IMR-90 (cell line): ENCODE measurements around the gene CCND1. TPM values are rescaled to one million over a fixed set of nuclear protein-coding genes. Genes with fewer than 3 reads are reported as not detected.

Experiments used
- ATAC-seq: fragments of 200-7000 bp; cut with Tn5 transposase; 2 replicates; pipeline ENCODE4 v1.9.1; 2020; ENCODE audit warnings: low read depth, mild to moderate bottlenecking, moderate library complexity
- BruUV-seq: library from RNA; stranded (reverse); fragments of 400-500 nt; replicated peaks from 2 replicates; lab custom pipeline; 2021; lab: Mats Ljungman, UMichigan
- CTCF ChIA-PET: fragments of 300-600 bp; formaldehyde crosslinking; extraction: SDS; loops from one replicate; lab custom pipeline; 2021; ENCODE audit warnings: antibody characterized with exemption; lab: Yijun Ruan, JAX
- POLR2A ChIA-PET: fragments of 300-600 bp; sonication (Branson Sonifier 250); formaldehyde crosslinking; loops from one replicate; lab custom pipeline; 2022; ENCODE audit warnings: antibody characterized with exemption; ENCODE audit not compliant: unreplicated experiment; lab: Charles Lee
- DNase-seq: peaks from one replicate; pipeline ENCODE4 v3.0.0; 2013
- H2AFZ ChIP-seq: replicated peaks from 2 replicates; pipeline ENCODE3; 2013; ENCODE audit warnings: low read length, mild to moderate bottlenecking; ENCODE audit not compliant: poor library complexity
- H2AK5ac ChIP-seq: 2 replicates; pipeline ENCODE4 v1.6.1; 2013; ENCODE audit warnings: low read depth, low read length, inconsistent platforms
- H2AK9ac ChIP-seq: replicated peaks from 2 replicates; pipeline ENCODE3; 2013; ENCODE audit warnings: mild to moderate bottlenecking, low read depth, low read length, moderate library complexity; ENCODE audit not compliant: poor library complexity
- H2BK120ac ChIP-seq: 2 replicates; pipeline ENCODE4 v1.6.1; 2013; ENCODE audit warnings: low read depth, low read length, inconsistent platforms
- H2BK15ac ChIP-seq: 3 replicates; pipeline ENCODE4 v1.6.1; 2013; ENCODE audit warnings: low read depth, low read length, inconsistent platforms
- H2BK20ac ChIP-seq: 2 replicates; pipeline ENCODE4 v1.6.1; 2013; ENCODE audit warnings: low read depth, mild to moderate bottlenecking, inconsistent platforms, low read length, moderate library complexity
- H2BK5ac ChIP-seq: 2 replicates; pipeline ENCODE4 v1.6.1; 2013; ENCODE audit warnings: mild to moderate bottlenecking, low read depth, low read length, inconsistent platforms; ENCODE audit not compliant: poor library complexity, severe bottlenecking
- H3K14ac ChIP-seq: replicated peaks from 2 replicates; pipeline ENCODE4 v1.6.1; 2013; ENCODE audit warnings: low read depth, low read length, inconsistent platforms
- H3K18ac ChIP-seq: 2 replicates; pipeline ENCODE4 v1.6.1; 2013; ENCODE audit warnings: low read depth, low read length, control low read depth
- H3K23ac ChIP-seq: 2 replicates; pipeline ENCODE4 v1.6.1; 2013; ENCODE audit warnings: low read depth, low read length, inconsistent platforms
- H3K27ac ChIP-seq: 2 replicates; pipeline ENCODE4 v1.5.1; 2013; ENCODE audit warnings: mild to moderate bottlenecking, control low read depth, low read length; ENCODE audit not compliant: insufficient read depth
- H3K27me3 ChIP-seq: 2 replicates; pipeline ENCODE4 v1.6.1; 2013; ENCODE audit warnings: low read length; ENCODE audit not compliant: control insufficient read depth, insufficient read depth
- H3K36me3 ChIP-seq: 2 replicates; pipeline ENCODE4 v1.6.1; 2013; ENCODE audit warnings: low read length, mixed read lengths; ENCODE audit not compliant: control insufficient read depth, insufficient read depth
- H3K4ac ChIP-seq: 2 replicates; pipeline ENCODE4 v1.6.1; 2013; ENCODE audit warnings: low read depth, low read length, inconsistent platforms
- H3K4me1 ChIP-seq: 2 replicates; pipeline ENCODE4 v1.6.1; 2013; ENCODE audit warnings: low read length, mixed read lengths; ENCODE audit not compliant: control insufficient read depth, insufficient read depth
- H3K4me2 ChIP-seq: 2 replicates; pipeline ENCODE4 v1.6.1; 2013; ENCODE audit warnings: low read depth, mild to moderate bottlenecking, control low read depth, low read length, moderate library complexity
- H3K4me3 ChIP-seq: 2 replicates; pipeline ENCODE4 v1.5.1; 2013; ENCODE audit warnings: low read depth, mild to moderate bottlenecking, control low read depth, low read length, moderate library complexity; ENCODE audit not compliant: insufficient read depth
- H3K56ac ChIP-seq: 2 replicates; pipeline ENCODE4 v1.6.1; 2013; ENCODE audit warnings: low read length, inconsistent platforms; ENCODE audit not compliant: insufficient read depth; ENCODE audit errors: extremely low read depth
- H3K79me1 ChIP-seq, 2 experiments: 2 replicates each; pipeline ENCODE4 v1.6.1; 2013; ENCODE audit warnings: low read length in 2 of 2, inconsistent platforms in 1 of 2, low read depth in 1 of 2
- H3K9ac ChIP-seq: 2 replicates; pipeline ENCODE4 v1.6.1; 2013; ENCODE audit warnings: low read depth, low read length, control low read depth
- H3K9me1 ChIP-seq: 2 replicates; pipeline ENCODE4 v1.6.1; 2013; ENCODE audit warnings: low read length, inconsistent platforms; ENCODE audit not compliant: insufficient read depth
- H3K9me3 ChIP-seq: 2 replicates; pipeline ENCODE4 v1.6.1; 2013; ENCODE audit warnings: low read length; ENCODE audit not compliant: control insufficient read depth, insufficient read depth
- H4K20me1 ChIP-seq: 2 replicates; pipeline ENCODE4 v1.6.1; 2013; ENCODE audit warnings: low read length, inconsistent platforms; ENCODE audit not compliant: insufficient read depth
- H4K5ac ChIP-seq: 2 replicates; pipeline ENCODE4 v1.6.1; 2013; ENCODE audit warnings: mild to moderate bottlenecking, low read depth, low read length, control low read depth
- H4K8ac ChIP-seq, 2 experiments: 2 replicates each; pipeline ENCODE4 v1.6.1; 2013; ENCODE audit warnings: low read depth in 2 of 2, low read length in 2 of 2, control low read depth in 1 of 2, inconsistent platforms in 1 of 2
- H4K91ac ChIP-seq: 2 replicates; pipeline ENCODE4 v1.6.1; 2013; ENCODE audit warnings: low read depth, low read length, inconsistent platforms; ENCODE audit not compliant: insufficient read depth
- CEBPB ChIP-seq: IDR thresholded peaks from 2 replicates; pipeline ENCODE4 v1.6.1; 2012; ENCODE audit warnings: low read depth, low read length, improper control_type of control experiment
- CHD1 ChIP-seq: IDR thresholded peaks from 2 replicates; pipeline ENCODE4 v1.6.1; 2012; ENCODE audit warnings: low read depth, low read length, improper control_type of control experiment
- CTCF ChIP-seq: conservative IDR thresholded peaks from 2 replicates; pipeline ENCODE4 v1.5.1; 2012; ENCODE audit warnings: mild to moderate bottlenecking, low read depth, low read length, improper control_type of control experiment
- ELK1 ChIP-seq: fragments of 150-350 bp; IDR thresholded peaks from 2 replicates; pipeline ENCODE4 v1.6.1; 2016; ENCODE audit warnings: low read depth, mild to moderate bottlenecking, low read length, moderate library complexity, borderline replicate concordance
- MAFK ChIP-seq: IDR thresholded peaks from 2 replicates; pipeline ENCODE4 v1.6.1; 2012; ENCODE audit warnings: low read depth, low read length, improper control_type of control experiment
- MXI1 ChIP-seq: IDR thresholded peaks from 2 replicates; pipeline ENCODE4 v1.6.1; 2012; ENCODE audit warnings: low read depth, mild to moderate bottlenecking, low read length, moderate library complexity, borderline replicate concordance
- NFE2L2 ChIP-seq: fragments of 150-350 bp; IDR thresholded peaks from 2 replicates; pipeline ENCODE4 v1.6.1; 2016; ENCODE audit warnings: low read depth, mild to moderate bottlenecking, low read length
- RAD21 ChIP-seq: IDR thresholded peaks from 2 replicates; pipeline ENCODE4 v1.6.1; 2012; ENCODE audit warnings: low read length, improper control_type of control experiment
- RCOR1 ChIP-seq: IDR thresholded peaks from 2 replicates; pipeline ENCODE4 v1.6.1; 2012; ENCODE audit warnings: mild to moderate bottlenecking, low read length, improper control_type of control experiment; ENCODE audit not compliant: insufficient replicate concordance
- RFX5 ChIP-seq: IDR thresholded peaks from 2 replicates; pipeline ENCODE4 v1.8.0; 2012; ENCODE audit warnings: low read depth, mild to moderate bottlenecking, low read length, moderate library complexity
- SMC3 ChIP-seq: fragments of 150-350 bp; IDR thresholded peaks from 2 replicates; pipeline ENCODE4 v1.6.1; 2016; ENCODE audit warnings: low read depth, mild to moderate bottlenecking, antibody characterized with exemption, low read length, moderate library complexity
- USF2 ChIP-seq: fragments of 150-350 bp; IDR thresholded peaks from 2 replicates; pipeline ENCODE4 v1.6.1; 2017; ENCODE audit warnings: mild to moderate bottlenecking, antibody characterized with exemption, low read length, low read depth
- WGBS, 2 experiments: methylation state at CpG; one replicate each; pipeline versions ENCODE4 v1.1.5 to v1.1.7; 2013; ENCODE audit warnings: missing lambda C conversion rate in 2 of 2; ENCODE audit not compliant: insufficient read length in 1 of 2; ENCODE audit errors: extremely low coverage in 2 of 2; 5-methylcytosine and 5-hydroxymethylcytosine counted together
- dilution Hi-C: fragments of 300-500 bp; cut with HindIII; formaldehyde crosslinking; loops from one replicate; pipeline ENCODE4 v1.14.3; 2018; ENCODE audit warnings: low sequenced_read_pairs; ENCODE audit not compliant: unreplicated experiment
- in situ Hi-C: fragments of 300-500 bp; cut with MboI; formaldehyde crosslinking; loops from 3 replicates; pipeline ENCODE4 v1.14.3; 2019; ENCODE audit warnings: low sequenced_read_pairs, inconsistent platforms, mixed read lengths
- intact Hi-C: fragments of 100-400 bp; cut with micrococcal nuclease; formaldehyde crosslinking; loops from 2 replicates; pipeline ENCODE4 v1.10.0; 2022
- polyA plus RNA-seq, 3 experiments: library from polyadenylated mRNA; depleted of rRNA; stranded (reverse); fragments of >200 nt; gene quantifications; 2 replicates each; pipeline ENCODE4 v1.2.3, GENCODE V29; 2012; ENCODE audit warnings: low replicate concordance in 1 of 3
- total RNA-seq: library from RNA; depleted of rRNA; stranded (reverse); fragments of >200 nt; gene quantifications from 2 replicates; pipeline ENCODE4 v1.2.3, GENCODE V29; 2012

CCND1 gene
- total and polyA plus RNA-seq, 2 of the 4 experiments (the other 2 are of a cell fraction) = 481 to 748 TPM

GRCh38 chr11:69654001-69654659, 13.2 kb downstream of the CCND1 start:
- dilution Hi-C loops = no loop called here
- TF ChIP-seq CEBPB (no peak), CTCF (no peak), CHD1 (no peak), NFE2L2 (no peak), RCOR1 (no peak), USF2 (no peak), MAFK (no peak), SMC3 (no peak), RFX5 (no peak), RAD21 (no peak), MXI1 (no peak), ELK1 (no peak)
- no peak overlapping the region for H2BK20ac ChIP-seq
- no peak overlapping the region for H3K23ac ChIP-seq
- no peak overlapping the region for H2AK9ac ChIP-seq
- H4K5ac ChIP-seq = no peak overlapping the region
- H3K9me3 ChIP-seq = no peaks in the 10 kb centered on the region
- H3K4me2 ChIP-seq = no peak overlapping the region
- WGBS, 2 experiments = 76% methylated on average over 11 of the region's 38 CpGs; no CpG with 5 or more reads in 1 of the 2 experiments
- H2BK15ac ChIP-seq = no peak overlapping the region
- BruUV-seq = no TSS peak
- H3K9me1 ChIP-seq = no peaks in the 10 kb centered on the region
- H4K20me1 ChIP-seq = peaks cover 67% of the 10 kb centered on the region
- H4K8ac ChIP-seq = no peak overlapping the region
- ATAC-seq (no peak; the same call in 1 of the 2 replicates), DNase-seq (no peak)
- intact Hi-C loops = no loop called here
- peaks cover 46% of the 10 kb centered on the region for H3K36me3 ChIP-seq
- no peak overlapping the region for H3K56ac ChIP-seq
- H3K14ac ChIP-seq = no peak overlapping the region
- H3K4ac ChIP-seq = no peak overlapping the region
- no peak overlapping the region for H3K9ac ChIP-seq
- peaks cover 11% of the 10 kb centered on the region; the same call in 1 of the 2 replicates for H3K4me1 ChIP-seq
- in situ Hi-C loops = loop anchor here (25.0 kb wide), 2 partner anchors 717 to 1042 kb away; no protein-coding TSS in a partner anchor
- no peak overlapping the region for H3K18ac ChIP-seq
- H4K91ac ChIP-seq = no peak overlapping the region
- H2BK120ac ChIP-seq = no peak overlapping the region
- ChIA-PET CTCF (no interaction called here), POLR2A (no interaction called here)
- H3K27me3 ChIP-seq = no peaks in the 10 kb centered on the region
- no peak overlapping the region for H3K27ac ChIP-seq
- H2BK5ac ChIP-seq = no peak overlapping the region
- H2AK5ac ChIP-seq = no peak overlapping the region; the same call in 1 of the 2 replicates
- peak overlapping the region; percentile 28 for H2AFZ ChIP-seq
- H3K4me3 ChIP-seq = no peak overlapping the region
- H3K79me1 ChIP-seq = peaks cover 5 to 36% of the 10 kb centered on the region in 2 experiments; a peak in 3 of 4 replicates
